Endothelial cell (in vitro differentiated cells): Measurements from ENCODE around the gene RALB. TPM values are rescaled to one million over a fixed set of nuclear protein-coding genes. Genes with fewer than 3 reads are reported as not detected.

Experiments
- DNase-seq: peaks from one replicate; pipeline ENCODE4 v3.0.0; 2021; ENCODE audit warnings: low spot score
- H3K27ac Mint-ChIP-seq: one replicate; pipeline ENCODE4 v1.8.0; 2021; ENCODE audit warnings: mixed read lengths, inconsistent platforms; ENCODE audit not compliant: unreplicated experiment
- H3K27me3 Mint-ChIP-seq: one replicate; pipeline ENCODE4 v1.8.0; 2021; ENCODE audit warnings: mild to moderate bottlenecking, moderate library complexity, mixed read lengths, inconsistent platforms; ENCODE audit not compliant: unreplicated experiment
- H3K36me3 Mint-ChIP-seq: one replicate; pipeline ENCODE4 v1.8.0; 2021; ENCODE audit warnings: mild to moderate bottlenecking, low read depth, mixed read lengths, inconsistent platforms; ENCODE audit not compliant: unreplicated experiment
- H3K4me1 Mint-ChIP-seq: one replicate; pipeline ENCODE4 v1.8.0; 2021; ENCODE audit warnings: mild to moderate bottlenecking, mixed read lengths, inconsistent platforms; ENCODE audit not compliant: unreplicated experiment
- H3K4me3 Mint-ChIP-seq: one replicate; pipeline ENCODE4 v1.8.0; 2021; ENCODE audit warnings: mild to moderate bottlenecking, mixed read lengths, inconsistent platforms; ENCODE audit not compliant: unreplicated experiment
- H3K9me3 Mint-ChIP-seq: one replicate; pipeline ENCODE4 v1.8.0; 2021; ENCODE audit warnings: mixed read lengths, inconsistent platforms; ENCODE audit not compliant: unreplicated experiment
- total RNA-seq: library from RNA; stranded (reverse); fragmentation: NEBNext Ultra II Directional; extraction: Animal tissue kit (Norgen Biotek cat#: 25700); gene quantifications from one replicate; pipeline ENCODE4 v1.2.1, GENCODE V29; 2021; ENCODE audit not compliant: unreplicated experiment
- TF ChIP-seq, protein P1 (sequence below): fragments of 200-600 bp; sonication (generic); IDR thresholded peaks from one replicate; pipeline ENCODE4 v1.5.0; 2021; ENCODE audit warnings: antibody characterized with exemption; ENCODE audit not compliant: unreplicated experiment

RALB gene
- total RNA-seq, 1 donor from 2014 or later = 367 TPM

- H3K9me3 Mint-ChIP-seq = no peaks in the 10 kb centered on the region
- DNase-seq = no peak
- peaks cover 12% of the 10 kb centered on the region for H3K27me3 Mint-ChIP-seq
- TF ChIP-seq, protein P1, sequence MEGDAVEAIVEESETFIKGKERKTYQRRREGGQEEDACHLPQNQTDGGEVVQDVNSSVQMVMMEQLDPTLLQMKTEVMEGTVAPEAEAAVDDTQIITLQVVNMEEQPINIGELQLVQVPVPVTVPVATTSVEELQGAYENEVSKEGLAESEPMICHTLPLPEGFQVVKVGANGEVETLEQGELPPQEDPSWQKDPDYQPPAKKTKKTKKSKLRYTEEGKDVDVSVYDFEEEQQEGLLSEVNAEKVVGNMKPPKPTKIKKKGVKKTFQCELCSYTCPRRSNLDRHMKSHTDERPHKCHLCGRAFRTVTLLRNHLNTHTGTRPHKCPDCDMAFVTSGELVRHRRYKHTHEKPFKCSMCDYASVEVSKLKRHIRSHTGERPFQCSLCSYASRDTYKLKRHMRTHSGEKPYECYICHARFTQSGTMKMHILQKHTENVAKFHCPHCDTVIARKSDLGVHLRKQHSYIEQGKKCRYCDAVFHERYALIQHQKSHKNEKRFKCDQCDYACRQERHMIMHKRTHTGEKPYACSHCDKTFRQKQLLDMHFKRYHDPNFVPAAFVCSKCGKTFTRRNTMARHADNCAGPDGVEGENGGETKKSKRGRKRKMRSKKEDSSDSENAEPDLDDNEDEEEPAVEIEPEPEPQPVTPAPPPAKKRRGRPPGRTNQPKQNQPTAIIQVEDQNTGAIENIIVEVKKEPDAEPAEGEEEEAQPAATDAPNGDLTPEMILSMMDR = no peak
- peak overlapping the region; percentile 14 for H3K27ac Mint-ChIP-seq
- H3K4me1 Mint-ChIP-seq = peaks cover 55% of the 10 kb centered on the region
- peaks cover 5% of the 10 kb centered on the region for H3K36me3 Mint-ChIP-seq
- H3K4me3 Mint-ChIP-seq = peak overlapping the region; percentile 59
Measured at GRCh38 chr2:120237491-120237902, 15.2 kb upstream of the RALB start.

GRCh38 chr2:120238728-120239487, 13.7 kb upstream of the RALB start:
- Mint-ChIP-seq H3K4me1 (peaks cover 58% of the 10 kb centered on the region), H3K27ac (peak overlapping the region; percentile 91), H3K36me3 (peaks cover 13% of the 10 kb centered on the region), H3K4me3 (peak overlapping the region; percentile 31), H3K9me3 (no peaks in the 10 kb centered on the region), H3K27me3 (peaks cover 14% of the 10 kb centered on the region)
- TF ChIP-seq, protein P1 = no peak
- DNase-seq = no peak

- Mint-ChIP-seq H3K4me3 (peak overlapping the region; percentile 31), H3K27ac (peak overlapping the region; percentile 91), H3K9me3 (no peaks in the 10 kb centered on the region), H3K36me3 (peaks cover 14% of the 10 kb centered on the region), H3K27me3 (peaks cover 18% of the 10 kb centered on the region), H3K4me1 (peaks cover 63% of the 10 kb centered on the region)
- DNase-seq = peak; percentile 76
- TF ChIP-seq, protein P1 = no peak
Measured at GRCh38 chr2:120239488-120240287, 13.0 kb upstream of the RALB start.

GRCh38 chr2:120240901-120241429, 11.7 kb upstream of the RALB start:
- no peak for DNase-seq
- peaks cover 72% of the 10 kb centered on the region for H3K4me1 Mint-ChIP-seq
- peaks cover 14% of the 10 kb centered on the region for H3K36me3 Mint-ChIP-seq
- H3K4me3 Mint-ChIP-seq = no peak overlapping the region
- no peaks in the 10 kb centered on the region for H3K9me3 Mint-ChIP-seq
- peaks cover 19% of the 10 kb centered on the region for H3K27me3 Mint-ChIP-seq
- peak overlapping the region; percentile 52 for H3K27ac Mint-ChIP-seq
- TF ChIP-seq, protein P1 = no peak
